Thyroid gland (tissue), 4 donors: ENCODE results near the gene ZNF385B. TPM values are rescaled to one million over a fixed set of nuclear protein-coding genes. Genes with fewer than 3 reads are reported as not detected.

Source experiments
- DNase-seq, 2 donors: peaks; one replicate each; pipeline ENCODE4 v3.0.0-alpha.2; 2019
- H3K27ac ChIP-seq, 3 donors: fragments of 200-600 bp; sonication (generic); 1 replicate in 2 of 3; 2 replicates in 1 of 3; pipeline ENCODE4 v1.5.1; 2016 to 2019; ENCODE audit warnings: mild to moderate bottlenecking in 1 of 3, moderate library complexity in 1 of 3
- H3K27me3 ChIP-seq: fragments of 200-600 bp; sonication (generic); one replicate; pipeline ENCODE4 v1.5.1; 2019
- H3K36me3 ChIP-seq, 2 donors: fragments of 200-600 bp; sonication (generic); one replicate each; pipeline ENCODE4 v1.5.1; 2016 to 2019
- H3K4me1 ChIP-seq, 2 donors: fragments of 200-600 bp; sonication (generic); one replicate each; pipeline ENCODE4 v1.5.1; 2017 to 2019
- H3K4me3 ChIP-seq, 3 donors: fragments of 200-600 bp; sonication (generic); replicated peaks in 1 of 3; 1 replicate in 2 of 3; 2 replicates in 1 of 3; pipeline ENCODE4 v1.5.1; 2016; ENCODE audit warnings: mild to moderate bottlenecking in 1 of 3
- H3K9me3 ChIP-seq: fragments of 200-600 bp; sonication (generic); one replicate; pipeline ENCODE4 v1.5.1; 2017
- CTCF ChIP-seq, 6 experiments: fragments of 200-600 bp in 3 of 6; fragments of 450-650 bp in 3 of 6; sonication (generic) in 3 of 6; IDR thresholded peaks; one replicate each; pipeline ENCODE4 v1.5.1; 2016 to 2019; ENCODE audit warnings: antibody characterized with exemption in 6 of 6, mild to moderate bottlenecking in 2 of 6, inconsistent platforms in 1 of 6, moderate library complexity in 1 of 6
- POLR2A ChIP-seq, 2 donors: fragments of 450-650 bp; IDR thresholded peaks; one replicate each; pipeline ENCODE4 v1.6.1; 2017; ENCODE audit warnings: antibody characterized with exemption in 2 of 2, mild to moderate bottlenecking in 2 of 2, moderate library complexity in 1 of 2
- whole genome bisulfite sequencing, 2 donors: methylation state at CpG; one replicate each; pipeline ENCODE4 v1.1.5; 2017; 5-methylcytosine and 5-hydroxymethylcytosine counted together
- intact Hi-C: fragments of 100-400 bp; cut with DNase I; formaldehyde crosslinking; loops from one replicate; pipeline ENCODE4 v1.15.1; 2023
- microRNA counts, 2 donors: library from miRNA; unstranded; fragments of <30 nt; microRNA quantifications; one replicate each; lab custom pipeline; 2016 to 2017
- microRNA-seq: library from miRNA; unstranded; fragments of <30 nt; microRNA quantifications from one replicate; pipeline ENCODE4, GENCODE V29; 2016
- small RNA-seq: library from RNA; depleted of rRNA; stranded (forward); fragments of <200 nt; gene quantifications from one replicate; pipeline ENCODE3, GENCODE V24; 2016
- total RNA-seq, 4 donors: library from RNA; depleted of rRNA; stranded (reverse); fragments of >200 nt; gene quantifications; one replicate each; pipeline ENCODE4 v1.2.3, GENCODE V29; 2016

Gene ZNF385B
- total RNA-seq, 4 donors from 2014 or later = 1.3 to 2.8 (median 1.8) TPM

DNA sequence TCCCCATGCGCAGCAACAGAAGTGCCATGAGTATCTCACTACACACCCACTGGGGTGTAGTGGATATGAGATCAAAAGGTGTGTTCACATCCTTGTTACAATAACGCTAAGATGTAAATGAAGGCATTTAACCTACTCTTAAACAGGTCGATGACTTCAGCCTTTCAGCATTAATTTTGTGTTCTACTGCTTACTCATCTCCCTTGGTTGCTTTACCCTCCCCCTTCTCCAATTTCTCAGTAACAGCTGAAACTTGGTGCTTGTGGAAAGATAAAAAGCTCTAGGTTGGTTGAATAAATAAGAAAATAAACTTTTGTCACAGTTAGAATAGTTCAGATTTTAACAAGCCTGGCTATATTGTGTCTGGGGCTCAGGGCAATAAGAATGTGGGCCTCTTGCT, 449.3 kb downstream of the ZNF385B start:
- H3K27me3 ChIP-seq = no peaks in the 10 kb centered on the region
- no peaks in the 10 kb centered on the region for H3K4me1 ChIP-seq
- H3K36me3 ChIP-seq = no peaks in the 10 kb centered on the region
- DNase-seq = no peak
- 85 to 91% methylated on average over 3 of the region's 3 CpGs for WGBS, 2 donors
- H3K27ac ChIP-seq = no peak overlapping the region
- H3K9me3 ChIP-seq = no peaks in the 10 kb centered on the region
- no peak overlapping the region for H3K4me3 ChIP-seq
- intact Hi-C loops = no loop called here
- TF ChIP-seq POLR2A (IDR thresholded peaks at IDR 0.05) = no peak
- no peak for TF ChIP-seq CTCF (IDR thresholded peaks at IDR 0.05)

GRCh38 chr2:179410552-179411356, 450.7 kb downstream of the ZNF385B start:
- peak in 5 of 6 experiments; percentile 30 to 79 (median 49) for TF ChIP-seq CTCF (IDR thresholded peaks at IDR 0.05)
- no peak for TF ChIP-seq POLR2A (IDR thresholded peaks at IDR 0.05)
- peak; percentile 22 to 33 for DNase-seq
- H3K4me1 ChIP-seq = no peaks in the 10 kb centered on the region
- intact Hi-C loops = no loop called here
- H3K4me3 ChIP-seq = no peak overlapping the region
- H3K36me3 ChIP-seq = no peaks in the 10 kb centered on the region
- H3K27ac ChIP-seq = no peak overlapping the region
- WGBS, 2 donors = 27 to 35% methylated on average over 7 to 8 of the region's 8 CpGs
- H3K9me3 ChIP-seq = no peaks in the 10 kb centered on the region
- no peaks in the 10 kb centered on the region for H3K27me3 ChIP-seq

DNA sequence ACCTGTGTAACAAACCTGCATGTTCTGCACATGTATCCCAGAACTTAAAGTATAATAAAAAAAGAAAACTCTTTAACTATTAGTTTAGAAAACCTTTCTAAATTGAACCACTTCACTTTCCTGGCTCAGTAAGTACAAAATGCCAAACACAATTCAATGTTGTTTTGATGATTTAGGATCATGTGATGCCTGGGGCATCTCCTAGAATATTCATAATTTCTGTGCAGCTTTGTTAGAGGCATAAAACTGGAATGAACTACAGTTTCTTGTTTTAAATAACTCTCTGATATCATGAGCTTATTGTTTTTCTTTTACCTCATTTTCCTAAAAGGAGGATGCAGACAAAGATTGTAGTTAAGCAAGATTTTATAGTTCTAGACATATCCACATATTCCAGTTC, 457.8 kb downstream of the ZNF385B start:
- Histone ChIP-seq H3K27me3 (no peaks in the 10 kb centered on the region), H3K4me3 (no peak overlapping the region), H3K27ac (no peak overlapping the region), H3K4me1 (no peaks in the 10 kb centered on the region), H3K36me3 (no peaks in the 10 kb centered on the region), H3K9me3 (no peaks in the 10 kb centered on the region)
- DNase-seq = no peak
- intact Hi-C loops = no loop called here
- TF ChIP-seq CTCF (IDR thresholded peaks at IDR 0.05) (no peak), POLR2A (IDR thresholded peaks at IDR 0.05) (no peak)

GRCh38 chr2:179393481-179393880, 467.9 kb downstream of the ZNF385B start:
- no peaks in the 10 kb centered on the region for H3K9me3 ChIP-seq
- WGBS, 2 donors = 84 to 88% methylated on average over 2 of the region's 2 CpGs
- H3K4me1 ChIP-seq = no peaks in the 10 kb centered on the region
- H3K4me3 ChIP-seq = no peak overlapping the region
- intact Hi-C loops = no loop called here
- no peak overlapping the region for H3K27ac ChIP-seq
- no peak for TF ChIP-seq POLR2A (IDR thresholded peaks at IDR 0.05)
- TF ChIP-seq CTCF (IDR thresholded peaks at IDR 0.05) = no peak
- H3K27me3 ChIP-seq = no peaks in the 10 kb centered on the region
- DNase-seq = no peak
- H3K36me3 ChIP-seq = no peaks in the 10 kb centered on the region

MicroRNAs within 50 kb of the gene (microRNA counts, 767-probe panel; counts per million panel counts)
- 0 to 2,335 counts per million in 2 donors for microRNA hsa-miR-1258 (lab: Ali Mortazavi, UCI)

Small RNA genes lying within 50 kb of the gene (microRNA-seq; reads per million reads assigned to microRNA genes)
- gene MIR1258 = not detected

Small RNA genes lying within 50 kb of the gene (small RNA-seq; reads per million reads assigned to genes)
- not detected for gene MIR1258

Other genes with a start within 250 kb of the ZNF385B start
- gene CWC22, start 145.7 kb upstream of the ZNF385B start, total RNA-seq = 10 to 100 TPM; 22.0 to 31.7 (median 26.8) TPM